ENCODE measurements around the gene N4BP2L2. TPM values are rescaled to one million over a fixed set of nuclear protein-coding genes. Genes with fewer than 3 reads are reported as not detected.

Gene N4BP2L2
- total and polyA plus RNA-seq, 2 of the 13 experiments (the other 11 are each of a cell fraction or from before 2014, with no cell fraction given), result 58.9 to 81.2 TPM

DNA sequence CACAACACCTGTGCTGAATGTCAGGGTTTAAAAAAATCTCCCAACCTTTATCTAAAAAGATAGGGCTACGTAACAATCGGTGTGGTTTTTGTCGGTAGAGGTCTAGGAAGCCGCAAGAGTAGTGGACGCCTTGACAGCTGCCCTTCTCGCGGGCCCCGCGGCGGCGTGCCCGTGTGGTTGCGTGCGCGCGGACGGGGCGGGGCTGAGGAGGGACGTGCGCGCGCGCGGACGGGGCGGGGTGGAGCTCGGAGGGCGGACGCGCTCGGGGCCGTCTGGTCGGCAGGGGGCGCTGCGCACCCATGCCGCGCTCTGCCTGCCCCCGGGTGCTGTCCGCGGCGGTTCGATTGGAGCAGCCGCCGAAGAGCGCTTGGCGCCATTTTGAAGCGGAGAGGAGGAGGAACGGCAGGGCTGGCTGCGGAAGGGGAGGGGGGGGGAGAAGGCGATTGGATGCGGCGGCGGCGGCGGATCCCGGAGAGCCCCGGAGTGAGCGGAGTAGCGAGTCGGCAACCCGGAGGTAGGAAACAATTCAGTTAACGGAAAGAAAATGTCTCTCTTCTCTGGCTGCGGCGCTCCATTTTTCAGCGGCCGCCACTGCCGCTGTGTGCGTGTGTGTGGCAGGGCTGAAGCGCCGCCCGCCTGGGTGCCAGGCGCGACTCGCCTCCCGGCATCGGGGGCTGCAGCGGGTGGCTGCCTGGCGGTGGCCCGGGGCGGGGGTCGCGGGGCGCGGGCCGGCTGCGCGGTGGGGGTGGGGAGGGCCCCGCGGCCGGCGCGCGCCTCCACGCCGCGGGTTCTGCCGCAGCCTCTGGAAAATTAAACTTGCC, 47.7 kb upstream of the N4BP2L2 start, which contains the start of gene PDS5B (continued):
- TF ChIP-seq SP5 (CRISPR knock-in tag; IDR thresholded peaks at IDR 0.05; ENCODE audit: borderline replicate concordance, low read depth), result 0 out of 2 replicates have a peak, but pooled peaks have one; percentile 43
- TF ChIP-seq ZNF547 (CRISPR knock-in tag; IDR thresholded peaks at IDR 0.05), result 0 out of 2 replicates have a peak, but pooled peaks have one; percentile 36
- peak; percentile 63 for TF ChIP-seq ZNF777 (CRISPR knock-in tag; IDR thresholded peaks at IDR 0.05)
- peak; percentile 50; the same call in 1 of the 2 replicates for TF ChIP-seq SPEN (CRISPR knock-in tag; IDR thresholded peaks at IDR 0.05; ENCODE audit: low read depth)
- TF ChIP-seq, protein P1, sequence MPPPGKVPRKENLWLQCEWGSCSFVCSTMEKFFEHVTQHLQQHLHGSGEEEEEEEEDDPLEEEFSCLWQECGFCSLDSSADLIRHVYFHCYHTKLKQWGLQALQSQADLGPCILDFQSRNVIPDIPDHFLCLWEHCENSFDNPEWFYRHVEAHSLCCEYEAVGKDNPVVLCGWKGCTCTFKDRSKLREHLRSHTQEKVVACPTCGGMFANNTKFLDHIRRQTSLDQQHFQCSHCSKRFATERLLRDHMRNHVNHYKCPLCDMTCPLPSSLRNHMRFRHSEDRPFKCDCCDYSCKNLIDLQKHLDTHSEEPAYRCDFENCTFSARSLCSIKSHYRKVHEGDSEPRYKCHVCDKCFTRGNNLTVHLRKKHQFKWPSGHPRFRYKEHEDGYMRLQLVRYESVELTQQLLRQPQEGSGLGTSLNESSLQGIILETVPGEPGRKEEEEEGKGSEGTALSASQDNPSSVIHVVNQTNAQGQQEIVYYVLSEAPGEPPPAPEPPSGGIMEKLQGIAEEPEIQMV (CRISPR knock-in tag; IDR thresholded peaks at IDR 0.05; ENCODE audit: low read depth), result peak; percentile 96
- TF ChIP-seq, protein P2, sequence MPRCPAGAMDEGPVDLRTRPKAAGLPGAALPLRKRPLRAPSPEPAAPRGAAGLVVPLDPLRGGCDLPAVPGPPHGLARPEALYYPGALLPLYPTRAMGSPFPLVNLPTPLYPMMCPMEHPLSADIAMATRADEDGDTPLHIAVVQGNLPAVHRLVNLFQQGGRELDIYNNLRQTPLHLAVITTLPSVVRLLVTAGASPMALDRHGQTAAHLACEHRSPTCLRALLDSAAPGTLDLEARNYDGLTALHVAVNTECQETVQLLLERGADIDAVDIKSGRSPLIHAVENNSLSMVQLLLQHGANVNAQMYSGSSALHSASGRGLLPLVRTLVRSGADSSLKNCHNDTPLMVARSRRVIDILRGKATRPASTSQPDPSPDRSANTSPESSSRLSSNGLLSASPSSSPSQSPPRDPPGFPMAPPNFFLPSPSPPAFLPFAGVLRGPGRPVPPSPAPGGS (CRISPR knock-in tag; IDR thresholded peaks at IDR 0.05), result no peak
- TF ChIP-seq PRMT3 (CRISPR knock-in tag; IDR thresholded peaks at IDR 0.05; ENCODE audit: borderline replicate concordance, low read depth), result no peak
- peak; percentile 97 for TF ChIP-seq ZMYM4 (CRISPR knock-in tag; IDR thresholded peaks at IDR 0.05)
- TF ChIP-seq TARDBP (CRISPR knock-in tag; IDR thresholded peaks at IDR 0.05), result 0 out of 2 replicates have a peak, but pooled peaks have one; percentile 39
- TF ChIP-seq, protein P3, sequence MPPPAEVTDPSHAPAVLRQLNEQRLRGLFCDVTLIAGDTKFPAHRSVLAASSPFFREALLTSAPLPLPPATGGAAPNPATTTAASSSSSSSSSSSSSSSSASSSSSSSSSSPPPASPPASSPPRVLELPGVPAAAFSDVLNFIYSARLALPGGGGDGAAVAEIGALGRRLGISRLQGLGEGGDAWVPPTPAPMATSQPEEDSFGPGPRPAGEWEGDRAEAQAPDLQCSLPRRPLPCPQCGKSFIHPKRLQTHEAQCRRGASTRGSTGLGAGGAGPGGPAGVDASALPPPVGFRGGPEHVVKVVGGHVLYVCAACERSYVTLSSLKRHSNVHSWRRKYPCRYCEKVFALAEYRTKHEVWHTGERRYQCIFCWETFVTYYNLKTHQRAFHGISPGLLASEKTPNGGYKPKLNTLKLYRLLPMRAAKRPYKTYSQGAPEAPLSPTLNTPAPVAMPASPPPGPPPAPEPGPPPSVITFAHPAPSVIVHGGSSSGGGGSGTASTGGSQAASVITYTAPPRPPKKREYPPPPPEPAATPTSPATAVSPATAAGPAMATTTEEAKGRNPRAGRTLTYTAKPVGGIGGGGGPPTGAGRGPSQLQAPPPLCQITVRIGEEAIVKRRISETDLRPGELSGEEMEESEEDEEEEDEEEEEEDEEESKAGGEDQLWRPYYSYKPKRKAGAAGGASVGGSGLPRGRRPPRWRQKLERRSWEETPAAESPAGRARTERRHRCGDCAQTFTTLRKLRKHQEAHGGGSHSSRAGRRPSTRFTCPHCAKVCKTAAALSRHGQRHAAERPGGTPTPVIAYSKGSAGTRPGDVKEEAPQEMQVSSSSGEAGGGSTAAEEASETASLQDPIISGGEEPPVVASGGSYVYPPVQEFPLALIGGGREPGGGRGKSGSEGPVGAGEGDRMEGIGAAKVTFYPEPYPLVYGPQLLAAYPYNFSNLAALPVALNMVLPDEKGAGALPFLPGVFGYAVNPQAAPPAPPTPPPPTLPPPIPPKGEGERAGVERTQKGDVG (CRISPR knock-in tag; IDR thresholded peaks at IDR 0.05; ENCODE audit: borderline replicate concordance), result no peak
- TF ChIP-seq, protein P4, sequence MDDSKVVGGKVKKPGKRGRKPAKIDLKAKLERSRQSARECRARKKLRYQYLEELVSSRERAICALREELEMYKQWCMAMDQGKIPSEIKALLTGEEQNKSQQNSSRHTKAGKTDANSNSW (CRISPR knock-in tag; IDR thresholded peaks at IDR 0.05; ENCODE audit: borderline replicate concordance), result no peak
- TF ChIP-seq ZNF253 (CRISPR knock-in tag; IDR thresholded peaks at IDR 0.05; ENCODE audit: borderline replicate concordance), result no peak
- TF ChIP-seq, protein P5, sequence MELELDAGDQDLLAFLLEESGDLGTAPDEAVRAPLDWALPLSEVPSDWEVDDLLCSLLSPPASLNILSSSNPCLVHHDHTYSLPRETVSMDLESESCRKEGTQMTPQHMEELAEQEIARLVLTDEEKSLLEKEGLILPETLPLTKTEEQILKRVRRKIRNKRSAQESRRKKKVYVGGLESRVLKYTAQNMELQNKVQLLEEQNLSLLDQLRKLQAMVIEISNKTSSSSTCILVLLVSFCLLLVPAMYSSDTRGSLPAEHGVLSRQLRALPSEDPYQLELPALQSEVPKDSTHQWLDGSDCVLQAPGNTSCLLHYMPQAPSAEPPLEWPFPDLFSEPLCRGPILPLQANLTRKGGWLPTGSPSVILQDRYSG (CRISPR knock-in tag; IDR thresholded peaks at IDR 0.05), result no peak
- TF ChIP-seq U2AF1 (optimal IDR thresholded peaks at IDR 0.05; ENCODE audit: low read depth, low read length), result no peak
- 0 out of 2 replicates have a peak, but pooled peaks have one; percentile 56 for TF ChIP-seq ZNF383 (CRISPR knock-in tag; IDR thresholded peaks at IDR 0.05; ENCODE audit: borderline replicate concordance)
- peak; percentile 99 for TF ChIP-seq RAD21 (CRISPR knock-in tag; IDR thresholded peaks at IDR 0.05)
- TF ChIP-seq ZNF326 (CRISPR knock-in tag; IDR thresholded peaks at IDR 0.05; ENCODE audit: borderline replicate concordance), result no peak
- TF ChIP-seq, protein P6, sequence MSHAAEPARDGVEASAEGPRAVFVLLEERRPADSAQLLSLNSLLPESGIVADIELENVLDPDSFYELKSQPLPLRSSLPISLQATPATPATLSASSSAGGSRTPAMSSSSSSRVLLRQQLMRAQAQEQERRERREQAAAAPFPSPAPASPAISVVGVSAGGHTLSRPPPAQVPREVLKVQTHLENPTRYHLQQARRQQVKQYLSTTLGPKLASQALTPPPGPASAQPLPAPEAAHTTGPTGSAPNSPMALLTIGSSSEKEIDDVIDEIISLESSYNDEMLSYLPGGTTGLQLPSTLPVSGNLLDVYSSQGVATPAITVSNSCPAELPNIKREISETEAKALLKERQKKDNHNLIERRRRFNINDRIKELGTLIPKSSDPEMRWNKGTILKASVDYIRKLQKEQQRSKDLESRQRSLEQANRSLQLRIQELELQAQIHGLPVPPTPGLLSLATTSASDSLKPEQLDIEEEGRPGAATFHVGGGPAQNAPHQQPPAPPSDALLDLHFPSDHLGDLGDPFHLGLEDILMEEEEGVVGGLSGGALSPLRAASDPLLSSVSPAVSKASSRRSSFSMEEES (CRISPR knock-in tag; IDR thresholded peaks at IDR 0.05), result no peak
